Measurements from ENCODE around the gene RPS3. TPM values are rescaled to one million over a fixed set of nuclear protein-coding genes. Genes with fewer than 3 reads are reported as not detected.

Gene RPS3
- total and polyA plus RNA-seq, 2 of the 13 experiments (the other 11 are each of a cell fraction or from before 2014, with no cell fraction given) = 2,143 to 3,616 TPM

- TF ChIP-seq ZHX1 (CRISPR knock-in tag; IDR thresholded peaks at IDR 0.05; ENCODE audit: low read depth) (no peak), CENPT (CRISPR knock-in tag; IDR thresholded peaks at IDR 0.05; ENCODE audit: low read depth) (0 out of 2 replicates have a peak, but pooled peaks have one; percentile 52), ZNF678 (CRISPR knock-in tag; IDR thresholded peaks at IDR 0.05) (no peak; the same call in 1 of the 2 replicates), ZBTB20 (CRISPR knock-in tag; IDR thresholded peaks at IDR 0.05; ENCODE audit: borderline replicate concordance, low read depth) (peak; percentile 39; the same call in 1 of the 2 replicates), CEBPB (IDR thresholded peaks at IDR 0.05; ENCODE audit: borderline replicate concordance, low read depth, low read length) (no peak), FOXO4 (CRISPR knock-in tag; conservative IDR thresholded peaks at IDR 0.05) (no peak), ZSCAN9 (CRISPR knock-in tag; IDR thresholded peaks at IDR 0.05; ENCODE audit: borderline replicate concordance) (no peak), ZNF691 (CRISPR knock-in tag; IDR thresholded peaks at IDR 0.05; ENCODE audit: borderline replicate concordance, low read depth) (peak; percentile 70; the same call in 1 of the 2 replicates), TMF1 (CRISPR knock-in tag; IDR thresholded peaks at IDR 0.05; ENCODE audit: low read depth) (peak; percentile 44; the same call in 1 of the 2 replicates), TOE1 (CRISPR knock-in tag; IDR thresholded peaks at IDR 0.05) (no peak), RAD51 (IDR thresholded peaks at IDR 0.05; ENCODE audit: borderline replicate concordance) (no peak), TBP (CRISPR knock-in tag; IDR thresholded peaks at IDR 0.05) (no peak), KIAA2018 (CRISPR knock-in tag; IDR thresholded peaks at IDR 0.05; ENCODE audit: borderline replicate concordance) (no peak), DNMT3B (CRISPR knock-in tag; conservative IDR thresholded peaks at IDR 0.05) (no peak), CCAR2 (optimal IDR thresholded peaks at IDR 0.05; ENCODE audit: low read depth, low read length) (no peak)
Measured at GRCh38 chr11:75351791-75352587, 47.3 kb upstream of the RPS3 start (continued).

Data from HepG2 (cell line).